SH-SY5Y (cell line): ENCODE results near the gene LY9.

ENCODE experiments used
- GATA2 ChIP-seq: IDR thresholded peaks from 2 replicates; pipeline ENCODE4 v1.6.1; 2011; ENCODE audit warnings: mild to moderate bottlenecking, low read depth, low read length
- GATA3 ChIP-seq: IDR thresholded peaks from 2 replicates; pipeline ENCODE4 v1.6.1; 2011; ENCODE audit warnings: low read depth, mild to moderate bottlenecking, low read length, moderate library complexity

- TF ChIP-seq GATA2, result no peak
- TF ChIP-seq GATA3, result no peak
These were observed 22.9 kb upstream of the LY9 start for GRCh38 chr1:160773093-160773492.
